RWPE2 (cell line): Measurements from ENCODE around the gene SLC17A2.

Experiments
- ATAC-seq: fragments of 200-7000 bp; cut with Tn5 transposase; 3 replicates; pipeline ENCODE4 v1.9.1; 2021; ENCODE audit warnings: low read depth
- DNase-seq: peaks from one replicate; pipeline ENCODE4 v3.0.0-alpha.2; 2020; ENCODE audit warnings: low spot score
- H3K27ac ChIP-seq: fragments of 450-650 bp; 2 replicates; pipeline ENCODE4 v1.5.1; 2017; ENCODE audit warnings: mild to moderate bottlenecking; ENCODE audit not compliant: poor library complexity, severe bottlenecking
- H3K27me3 ChIP-seq: fragments of 250-450 bp; sonication (Bioruptor Pico); 2 replicates; pipeline ENCODE4 v1.5.1; 2021; ENCODE audit warnings: mild to moderate bottlenecking, moderate library complexity; ENCODE audit not compliant: insufficient read depth, poor library complexity, severe bottlenecking
- H3K36me3 ChIP-seq: fragments of 250-450 bp; sonication (Bioruptor Pico); 2 replicates; pipeline ENCODE4 v1.5.1; 2020; ENCODE audit warnings: low read depth, mild to moderate bottlenecking, moderate library complexity
- H3K4me1 ChIP-seq: fragments of 250-450 bp; sonication (Bioruptor Pico); 2 replicates; pipeline ENCODE4 v1.5.1; 2021; ENCODE audit warnings: mild to moderate bottlenecking, moderate library complexity; ENCODE audit not compliant: insufficient read depth, poor library complexity, severe bottlenecking
- H3K4me3 ChIP-seq: fragments of 250-450 bp; sonication (Bioruptor Pico); 2 replicates; pipeline ENCODE4 v1.5.1; 2021; ENCODE audit warnings: mild to moderate bottlenecking, moderate library complexity; ENCODE audit not compliant: severe bottlenecking
- H3K9me3 ChIP-seq: fragments of 250-450 bp; sonication (Bioruptor Pico); 2 replicates; pipeline ENCODE4 v1.5.1; 2021; ENCODE audit warnings: mild to moderate bottlenecking, moderate library complexity; ENCODE audit not compliant: severe bottlenecking
- CTCF ChIP-seq: fragments of 450-650 bp; IDR thresholded peaks from one replicate; pipeline ENCODE4 v1.5.1; 2017; ENCODE audit warnings: mild to moderate bottlenecking, moderate library complexity; ENCODE audit not compliant: poor library complexity, severe bottlenecking

SLC17A2 gene

DNA sequence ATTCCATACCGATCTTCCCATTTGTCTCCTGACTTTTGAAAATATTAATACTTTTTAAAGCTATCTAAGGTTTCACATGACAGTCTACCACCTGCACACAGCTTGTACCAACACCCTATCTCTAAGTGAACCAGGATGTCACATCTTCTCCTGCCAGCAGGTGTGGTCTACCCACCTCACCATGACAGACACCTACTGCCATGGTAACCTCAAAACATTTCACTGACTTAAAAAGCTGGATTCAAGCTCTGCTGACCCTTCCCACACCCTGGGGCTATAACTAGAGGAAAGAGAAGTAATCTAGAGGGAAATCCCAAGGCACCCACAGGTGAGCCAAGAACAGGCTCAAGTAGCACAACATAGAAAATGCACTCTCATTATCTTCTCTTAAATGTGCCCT, 57.7 kb downstream of the SLC17A2 start:
- Histone ChIP-seq H3K27me3 (no peaks in the 10 kb centered on the region), H3K4me3 (no peak overlapping the region), H3K9me3 (no peaks in the 10 kb centered on the region), H3K36me3 (no peaks in the 10 kb centered on the region), H3K27ac (no peak overlapping the region), H3K4me1 (no peaks in the 10 kb centered on the region)
- TF ChIP-seq CTCF = no peak
- ATAC-seq (no peak), DNase-seq (no peak)

DNA sequence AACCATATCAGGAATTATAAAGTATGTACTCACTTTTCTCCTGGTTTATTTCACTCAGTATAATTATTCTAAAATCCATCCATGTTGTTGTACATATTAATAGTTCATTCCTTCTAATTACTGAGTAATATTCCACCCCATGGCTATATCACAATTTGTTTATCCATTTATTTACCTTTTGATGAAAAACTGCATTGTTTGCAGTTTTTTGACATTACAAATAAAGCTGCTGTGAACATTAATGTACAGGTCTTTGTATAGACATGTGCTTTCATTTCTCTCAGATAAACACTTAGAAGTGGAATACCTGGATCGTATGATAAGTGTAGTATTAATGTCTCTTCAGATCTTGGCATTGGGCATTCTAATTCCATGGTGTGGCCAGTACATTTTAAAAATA, 60.7 kb downstream of the SLC17A2 start:
- Histone ChIP-seq H3K27ac (no peak overlapping the region), H3K4me3 (no peak overlapping the region), H3K9me3 (no peaks in the 10 kb centered on the region), H3K4me1 (no peaks in the 10 kb centered on the region), H3K36me3 (no peaks in the 10 kb centered on the region), H3K27me3 (peaks cover 3% of the 10 kb centered on the region)
- TF ChIP-seq CTCF = no peak
- DNase-seq (no peak), ATAC-seq (no peak)

GRCh38 chr6:25868436-25869183, 61.9 kb downstream of the SLC17A2 start:
- ATAC-seq = no peak
- TF ChIP-seq CTCF = no peak
- no peak for DNase-seq

GRCh38 chr6:25866011-25866410, 64.5 kb downstream of the SLC17A2 start:
- DNase-seq (no peak), ATAC-seq (no peak)
- Histone ChIP-seq H3K9me3 (no peaks in the 10 kb centered on the region), H3K4me3 (no peak overlapping the region), H3K27ac (no peak overlapping the region), H3K27me3 (peaks cover 13% of the 10 kb centered on the region), H3K4me1 (no peaks in the 10 kb centered on the region), H3K36me3 (no peaks in the 10 kb centered on the region)
- TF ChIP-seq CTCF = no peak

More at GRCh38 chr6:25868436-25869183, 61.9 kb downstream of the SLC17A2 start:
- Histone ChIP-seq H3K36me3 (no peaks in the 10 kb centered on the region), H3K27me3 (peaks cover 7% of the 10 kb centered on the region), H3K4me1 (no peaks in the 10 kb centered on the region), H3K9me3 (no peaks in the 10 kb centered on the region), H3K27ac (no peak overlapping the region), H3K4me3 (no peak overlapping the region)

GRCh38 chr6:25863360-25863759, 67.1 kb downstream of the SLC17A2 start:
- H3K27ac ChIP-seq = no peak overlapping the region
- H3K9me3 ChIP-seq = no peaks in the 10 kb centered on the region
- DNase-seq (no peak), ATAC-seq (no peak)
- no peaks in the 10 kb centered on the region for H3K4me1 ChIP-seq
- H3K27me3 ChIP-seq = peaks cover 13% of the 10 kb centered on the region
- H3K36me3 ChIP-seq = no peaks in the 10 kb centered on the region
- no peak for TF ChIP-seq CTCF
- no peak overlapping the region for H3K4me3 ChIP-seq
